DOHH2 (cell line): Measurements from ENCODE around the gene ZNF629.

Source experiments
- H3F3A ChIP-seq: fragments of 200-600 bp; sonication (generic), shearing (Covaris generic); 2 replicates; pipeline ENCODE4 v1.6.0; 2016; ENCODE audit warnings: antibody characterized with exemption, mild to moderate bottlenecking; ENCODE audit not compliant: control insufficient read depth, insufficient read depth
- H3K27ac ChIP-seq: fragments of 200-600 bp; sonication (generic); 2 replicates; pipeline ENCODE4 v1.5.1; 2014; ENCODE audit warnings: low read depth, mild to moderate bottlenecking, low read length, moderate library complexity
- H3K27me3 ChIP-seq: fragments of 200-600 bp; sonication (generic); 2 replicates; pipeline ENCODE4 v1.6.1; 2014; ENCODE audit warnings: mild to moderate bottlenecking, low read length, mixed read lengths; ENCODE audit not compliant: control insufficient read depth
- H3K36me3 ChIP-seq: fragments of 200-600 bp; sonication (generic); 2 replicates; pipeline ENCODE4 v1.6.1; 2014; ENCODE audit warnings: mild to moderate bottlenecking, low read length, moderate library complexity, mixed read lengths; ENCODE audit not compliant: control insufficient read depth
- H3K4me1 ChIP-seq: fragments of 200-600 bp; sonication (generic); 2 replicates; pipeline ENCODE4 v1.6.1; 2014; ENCODE audit warnings: mild to moderate bottlenecking, low read length, mixed read lengths; ENCODE audit not compliant: control insufficient read depth
- H3K4me2 ChIP-seq: fragments of 200-600 bp; sonication (generic); 2 replicates; pipeline ENCODE4 v1.6.0; 2014; ENCODE audit warnings: mild to moderate bottlenecking, low read length, moderate library complexity
- H3K4me3 ChIP-seq: fragments of 200-600 bp; sonication (generic); 2 replicates; pipeline ENCODE4 v1.5.1; 2014; ENCODE audit warnings: mild to moderate bottlenecking, low read length, mixed read lengths
- H3K79me2 ChIP-seq: fragments of 200-600 bp; sonication (generic); 2 replicates; pipeline ENCODE4 v1.6.1; 2014; ENCODE audit warnings: mild to moderate bottlenecking, low read length, mixed read lengths; ENCODE audit not compliant: control insufficient read depth
- H3K9me2 ChIP-seq: fragments of 200-600 bp; sonication (generic); replicated peaks from 2 replicates; pipeline ENCODE4 v1.6.1; 2014; ENCODE audit warnings: mild to moderate bottlenecking, low read length, mixed read lengths; ENCODE audit not compliant: control insufficient read depth
- H3K9me3 ChIP-seq: fragments of 200-600 bp; sonication (generic); 2 replicates; pipeline ENCODE4 v1.6.1; 2014; ENCODE audit warnings: antibody characterized with exemption, low read length, mixed read lengths; ENCODE audit not compliant: control insufficient read depth, insufficient read depth
- H4K20me1 ChIP-seq: fragments of 200-600 bp; sonication (generic); 2 replicates; pipeline ENCODE4 v1.6.0; 2014; ENCODE audit warnings: low read depth, mild to moderate bottlenecking, antibody characterized with exemption, low read length, moderate library complexity; ENCODE audit not compliant: control insufficient read depth, insufficient read depth
- CTCF ChIP-seq: fragments of 200-600 bp; sonication (generic); IDR thresholded peaks from one replicate; pipeline ENCODE4 v1.5.1; 2014; ENCODE audit warnings: antibody characterized with exemption, mild to moderate bottlenecking, low read depth, low read length; ENCODE audit not compliant: poor library complexity, severe bottlenecking
- EZH2phosphoT487 ChIP-seq: fragments of 200-600 bp; sonication (generic); IDR thresholded peaks from 2 replicates; pipeline ENCODE4 v1.6.1; 2017; ENCODE audit warnings: borderline replicate concordance, mild to moderate bottlenecking, antibody characterized with exemption, low read length, moderate library complexity, mixed read lengths

The ZNF629 gene

GRCh38 chr16:30760577-30761426 lies 26.2 kb downstream of the ZNF629 start:
- peak overlapping the region; percentile 84 for H3K27ac ChIP-seq
- H3K4me2 ChIP-seq, result peak overlapping the region; percentile 85
- peaks cover 49% of the 10 kb centered on the region for H3K79me2 ChIP-seq
- H3K4me3 ChIP-seq, result peak overlapping the region; percentile 91
- H3K9me3 ChIP-seq, result no peaks in the 10 kb centered on the region
- H3K4me1 ChIP-seq, result peaks cover 43% of the 10 kb centered on the region
- peaks cover 18% of the 10 kb centered on the region for H3F3A ChIP-seq
- no peaks in the 10 kb centered on the region for H3K9me2 ChIP-seq
- H4K20me1 ChIP-seq, result peaks cover 4% of the 10 kb centered on the region; the same call in 1 of the 2 replicates
- TF ChIP-seq CTCF (no peak), EZH2phosphoT487 (no peak)
- H3K36me3 ChIP-seq, result peaks cover 83% of the 10 kb centered on the region
- H3K27me3 ChIP-seq, result no peaks in the 10 kb centered on the region

- Histone ChIP-seq H4K20me1 (peaks cover 4% of the 10 kb centered on the region; the same call in 1 of the 2 replicates), H3K4me3 (peak overlapping the region; percentile 91), H3K4me1 (peaks cover 43% of the 10 kb centered on the region), H3F3A (peaks cover 18% of the 10 kb centered on the region), H3K36me3 (peaks cover 77% of the 10 kb centered on the region), H3K9me3 (no peaks in the 10 kb centered on the region), H3K4me2 (peak overlapping the region; percentile 85), H3K27ac (peak overlapping the region; percentile 84), H3K9me2 (no peaks in the 10 kb centered on the region), H3K79me2 (peaks cover 49% of the 10 kb centered on the region), H3K27me3 (no peaks in the 10 kb centered on the region)
- TF ChIP-seq EZH2phosphoT487 (no peak), CTCF (no peak)
Measured at GRCh38 chr16:30760001-30760559, 26.9 kb downstream of the ZNF629 start.

GRCh38 chr16:30758988-30759491 lies 28.0 kb downstream of the ZNF629 start:
- Histone ChIP-seq H3K4me3 (peak overlapping the region; percentile 91), H3K9me2 (no peaks in the 10 kb centered on the region), H3F3A (peaks cover 18% of the 10 kb centered on the region), H3K9me3 (no peaks in the 10 kb centered on the region), H3K27ac (peak overlapping the region; percentile 84), H4K20me1 (peaks cover 4% of the 10 kb centered on the region; the same call in 1 of the 2 replicates), H3K4me1 (peaks cover 43% of the 10 kb centered on the region), H3K79me2 (peaks cover 43% of the 10 kb centered on the region), H3K36me3 (peaks cover 75% of the 10 kb centered on the region), H3K4me2 (peak overlapping the region; percentile 85), H3K27me3 (no peaks in the 10 kb centered on the region)
- TF ChIP-seq CTCF (no peak), EZH2phosphoT487 (no peak)
